RCC 7860 (cell line): ENCODE measurements around the gene SLC25A4.
"Not testable (repeated sequence)": the region's sequence is repeated elsewhere in the genome, so short reads cannot be mapped to it uniquely, and the experiment has no call there.

Source experiments
- DNase-seq: peaks from one replicate; pipeline ENCODE4 v3.0.0-alpha.2; 2015; ENCODE audit warnings: low spot score
- FAIRE-seq: peaks from 2 replicates; lab custom pipeline; 2012; peaks lifted over from hg19 to GRCh38; lab: Jason Lieb, UNC

The SLC25A4 gene

GRCh38 chr4:185142912-185143600 lies at the start of gene SLC25A4:
Gene SLC25A4, plus strand, starts transcription at chr4:185143266. Its CDS starts 107 bp downstream, at chr4:185143373.
- no peak for FAIRE-seq

GRCh38 chr4:185093603-185094002 lies 49.5 kb upstream of the SLC25A4 start:
- FAIRE-seq (no peak), DNase-seq (no peak)

More at GRCh38 chr4:185142912-185143600, at the start of gene SLC25A4:
- peak; percentile 27 for DNase-seq

GRCh38 chr4:185096032-185096653 lies 46.9 kb upstream of the SLC25A4 start:
- FAIRE-seq = no peak

GRCh38 chr4:185098474-185098873 lies 44.6 kb upstream of the SLC25A4 start:
- FAIRE-seq (no peak), DNase-seq (no peak)

More at GRCh38 chr4:185096032-185096653, 46.9 kb upstream of the SLC25A4 start:
- DNase-seq = no peak

- DNase-seq (no peak), FAIRE-seq (no peak)
Measured at GRCh38 chr4:185099024-185099682, 43.9 kb upstream of the SLC25A4 start.

GRCh38 chr4:185099940-185100339 lies 43.1 kb upstream of the SLC25A4 start:
- DNase-seq = no peak
- FAIRE-seq = no peak

GRCh38 chr4:185100423-185100822 lies 42.6 kb upstream of the SLC25A4 start:
- DNase-seq (no peak), FAIRE-seq (no peak)

- DNase-seq = no peak
- FAIRE-seq = no peak
Measured at GRCh38 chr4:185101354-185101890, 41.6 kb upstream of the SLC25A4 start.

GRCh38 chr4:185104733-185105132 lies 38.3 kb upstream of the SLC25A4 start:
- DNase-seq (no peak), FAIRE-seq (no peak)

GRCh38 chr4:185106353-185106752 lies 36.7 kb upstream of the SLC25A4 start:
- FAIRE-seq = no peak

GRCh38 chr4:185107574-185107973 lies 35.5 kb upstream of the SLC25A4 start:
- DNase-seq, FAIRE-seq: not testable (repeated sequence)

More at GRCh38 chr4:185106353-185106752, 36.7 kb upstream of the SLC25A4 start:
- DNase-seq = no peak

GRCh38 chr4:185108185-185108584 lies 34.9 kb upstream of the SLC25A4 start:
- no peak for FAIRE-seq
- DNase-seq = no peak

- FAIRE-seq = no peak
- no peak for DNase-seq
Measured at GRCh38 chr4:185108669-185109068, 34.4 kb upstream of the SLC25A4 start.

GRCh38 chr4:185109736-185110135 lies 33.3 kb upstream of the SLC25A4 start:
- FAIRE-seq (no peak), DNase-seq (no peak)

GRCh38 chr4:185110375-185110823 lies 32.7 kb upstream of the SLC25A4 start:
- FAIRE-seq (no peak), DNase-seq (no peak)

- FAIRE-seq = peak; percentile 62
Measured at GRCh38 chr4:185112104-185112503, 31.0 kb upstream of the SLC25A4 start.

GRCh38 chr4:185113340-185113739 lies 29.7 kb upstream of the SLC25A4 start:
- DNase-seq (no peak), FAIRE-seq (no peak)

More at GRCh38 chr4:185112104-185112503, 31.0 kb upstream of the SLC25A4 start:
- peak; percentile 76 for DNase-seq

- FAIRE-seq = no peak
- DNase-seq = no peak
Measured at GRCh38 chr4:185115827-185116232, 27.2 kb upstream of the SLC25A4 start.

GRCh38 chr4:185117300-185117934 lies 25.6 kb upstream of the SLC25A4 start:
- DNase-seq (no peak), FAIRE-seq (no peak)

GRCh38 chr4:185118876-185119275 lies 24.2 kb upstream of the SLC25A4 start:
- FAIRE-seq = no peak

GRCh38 chr4:185119467-185119866 lies 23.6 kb upstream of the SLC25A4 start:
- DNase-seq, FAIRE-seq: not testable (repeated sequence)

More at GRCh38 chr4:185118876-185119275, 24.2 kb upstream of the SLC25A4 start:
- DNase-seq = no peak
